ENCODE results near the gene RNF112. TPM values are rescaled to one million over a fixed set of nuclear protein-coding genes. Genes with fewer than 3 reads are reported as not detected.

RNF112 gene
- polyA plus RNA-seq, 1 donor from 2014 or later = 33.3 TPM

DNA sequence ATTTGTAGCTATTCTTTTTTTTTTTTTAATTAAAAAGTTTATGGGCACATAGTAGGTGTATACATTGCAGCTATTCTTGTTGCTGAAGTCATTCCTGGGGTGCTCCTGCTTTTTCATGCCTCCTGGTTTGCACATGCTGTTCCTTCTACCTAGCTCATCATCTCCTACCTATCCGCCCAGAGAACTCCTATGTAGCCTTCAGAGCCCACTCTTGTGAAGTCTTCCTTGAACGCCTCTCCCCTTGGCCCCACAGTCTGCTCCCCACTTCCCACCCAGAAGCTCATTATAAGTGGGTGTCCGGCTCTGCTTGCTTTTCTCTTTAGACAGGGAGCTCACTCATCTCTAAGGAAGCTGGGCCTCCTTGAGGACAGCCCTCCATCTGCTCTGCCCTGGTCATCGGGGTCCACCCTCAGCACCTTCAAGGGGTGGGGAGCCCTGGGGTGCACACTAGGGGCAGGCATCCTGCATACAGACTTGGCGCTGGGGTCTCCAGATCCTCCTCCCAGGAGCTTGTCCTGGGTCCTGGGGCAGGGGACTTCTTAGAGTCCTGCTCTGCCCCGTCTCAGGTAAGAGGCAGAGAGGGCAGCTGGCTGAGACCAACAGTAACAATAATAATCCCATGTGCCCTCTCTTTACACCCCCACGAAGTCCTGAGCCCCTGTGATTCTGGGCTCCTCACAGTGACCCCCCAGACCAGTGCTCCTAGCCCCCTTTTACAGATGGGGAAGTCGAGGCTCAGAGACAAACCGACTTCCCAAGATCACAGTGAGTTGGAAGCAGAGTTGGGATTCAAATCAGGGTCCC, 45.0 kb upstream of the RNF112 start:
- Histone ChIP-seq H3K4me3 (ENCODE audit: low read length) (no peak overlapping the region), H3K9me3 (ENCODE audit: low read length) (no peaks in the 10 kb centered on the region), H3K9ac (ENCODE audit: low read length) (no peak overlapping the region), H3K4me2 (ENCODE audit: low read length) (no peak overlapping the region), H3K27me3 (ENCODE audit: insufficient read depth, low read depth, low read length) (no peaks in the 10 kb centered on the region), H3K36me3 (ENCODE audit: insufficient read depth, low read length) (no peaks in the 10 kb centered on the region), H3F3A (ENCODE audit: insufficient read depth, low read length, poor library complexity, severe bottlenecking) (no peaks in the 10 kb centered on the region), H2AFZ (ENCODE audit: low read depth, low read length) (no peak overlapping the region), H3K27ac (ENCODE audit: low read length) (no peak overlapping the region), H4K20me1 (ENCODE audit: insufficient read depth) (no peaks in the 10 kb centered on the region), H3K79me2 (replicated peaks; ENCODE audit: insufficient read depth, low read length) (peaks cover 7% of the 10 kb centered on the region), H3K9me2 (ENCODE audit: insufficient read depth, low read length) (no peaks in the 10 kb centered on the region)
- TF ChIP-seq TAF1 (IDR thresholded peaks at IDR 0.05; ENCODE audit: low read depth) (no peak), EP300 (conservative IDR thresholded peaks at IDR 0.05; ENCODE audit: poor library complexity, severe bottlenecking) (no peak), RAD21 (conservative IDR thresholded peaks at IDR 0.05) (no peak), SMC3 (conservative IDR thresholded peaks at IDR 0.05; ENCODE audit: poor library complexity) (no peak), EZH2 (IDR thresholded peaks at IDR 0.05; ENCODE audit: borderline replicate concordance, insufficient read depth, low read length, poor library complexity, severe bottlenecking) (no peak), CTCF (IDR thresholded peaks at IDR 0.05; ENCODE audit: poor library complexity, severe bottlenecking) (no peak), MXI1 (conservative IDR thresholded peaks at IDR 0.05; ENCODE audit: poor library complexity, severe bottlenecking) (no peak), POLR2AphosphoS5 (IDR thresholded peaks at IDR 0.05) (no peak)
- TF ChIP-seq, protein P1, sequence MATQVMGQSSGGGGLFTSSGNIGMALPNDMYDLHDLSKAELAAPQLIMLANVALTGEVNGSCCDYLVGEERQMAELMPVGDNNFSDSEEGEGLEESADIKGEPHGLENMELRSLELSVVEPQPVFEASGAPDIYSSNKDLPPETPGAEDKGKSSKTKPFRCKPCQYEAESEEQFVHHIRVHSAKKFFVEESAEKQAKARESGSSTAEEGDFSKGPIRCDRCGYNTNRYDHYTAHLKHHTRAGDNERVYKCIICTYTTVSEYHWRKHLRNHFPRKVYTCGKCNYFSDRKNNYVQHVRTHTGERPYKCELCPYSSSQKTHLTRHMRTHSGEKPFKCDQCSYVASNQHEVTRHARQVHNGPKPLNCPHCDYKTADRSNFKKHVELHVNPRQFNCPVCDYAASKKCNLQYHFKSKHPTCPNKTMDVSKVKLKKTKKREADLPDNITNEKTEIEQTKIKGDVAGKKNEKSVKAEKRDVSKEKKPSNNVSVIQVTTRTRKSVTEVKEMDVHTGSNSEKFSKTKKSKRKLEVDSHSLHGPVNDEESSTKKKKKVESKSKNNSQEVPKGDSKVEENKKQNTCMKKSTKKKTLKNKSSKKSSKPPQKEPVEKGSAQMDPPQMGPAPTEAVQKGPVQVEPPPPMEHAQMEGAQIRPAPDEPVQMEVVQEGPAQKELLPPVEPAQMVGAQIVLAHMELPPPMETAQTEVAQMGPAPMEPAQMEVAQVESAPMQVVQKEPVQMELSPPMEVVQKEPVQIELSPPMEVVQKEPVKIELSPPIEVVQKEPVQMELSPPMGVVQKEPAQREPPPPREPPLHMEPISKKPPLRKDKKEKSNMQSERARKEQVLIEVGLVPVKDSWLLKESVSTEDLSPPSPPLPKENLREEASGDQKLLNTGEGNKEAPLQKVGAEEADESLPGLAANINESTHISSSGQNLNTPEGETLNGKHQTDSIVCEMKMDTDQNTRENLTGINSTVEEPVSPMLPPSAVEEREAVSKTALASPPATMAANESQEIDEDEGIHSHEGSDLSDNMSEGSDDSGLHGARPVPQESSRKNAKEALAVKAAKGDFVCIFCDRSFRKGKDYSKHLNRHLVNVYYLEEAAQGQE (IDR thresholded peaks at IDR 0.05; ENCODE audit: borderline replicate concordance) = no peak

- H3K27ac ChIP-seq (ENCODE audit: low read length) = no peak overlapping the region
- H4K20me1 ChIP-seq (ENCODE audit: insufficient read depth) = no peaks in the 10 kb centered on the region
- H3K27me3 ChIP-seq (ENCODE audit: insufficient read depth, low read depth, low read length) = no peaks in the 10 kb centered on the region
- no peak overlapping the region for H3K4me2 ChIP-seq (ENCODE audit: low read length)
- no peaks in the 10 kb centered on the region for H3K9me2 ChIP-seq (ENCODE audit: insufficient read depth, low read length)
- no peak overlapping the region for H2AFZ ChIP-seq (ENCODE audit: low read depth, low read length)
- TF ChIP-seq, protein P1 (IDR thresholded peaks at IDR 0.05; ENCODE audit: borderline replicate concordance) = no peak
- TF ChIP-seq MXI1 (conservative IDR thresholded peaks at IDR 0.05; ENCODE audit: poor library complexity, severe bottlenecking) (no peak), RAD21 (conservative IDR thresholded peaks at IDR 0.05) (no peak), POLR2AphosphoS5 (IDR thresholded peaks at IDR 0.05) (no peak), SMC3 (conservative IDR thresholded peaks at IDR 0.05; ENCODE audit: poor library complexity) (no peak), EP300 (conservative IDR thresholded peaks at IDR 0.05; ENCODE audit: poor library complexity, severe bottlenecking) (no peak), EZH2 (IDR thresholded peaks at IDR 0.05; ENCODE audit: borderline replicate concordance, insufficient read depth, low read length, poor library complexity, severe bottlenecking) (no peak), TAF1 (IDR thresholded peaks at IDR 0.05; ENCODE audit: low read depth) (no peak)
- H3K79me2 ChIP-seq (replicated peaks; ENCODE audit: insufficient read depth, low read length) = peaks cover 5% of the 10 kb centered on the region
- no peaks in the 10 kb centered on the region for H3F3A ChIP-seq (ENCODE audit: insufficient read depth, low read length, poor library complexity, severe bottlenecking)
- H3K4me3 ChIP-seq (ENCODE audit: low read length) = no peak overlapping the region
- H3K36me3 ChIP-seq (ENCODE audit: insufficient read depth, low read length) = no peaks in the 10 kb centered on the region
- no peaks in the 10 kb centered on the region for H3K9me3 ChIP-seq (ENCODE audit: low read length)
- no peak overlapping the region for H3K9ac ChIP-seq (ENCODE audit: low read length)
These were observed 44.4 kb upstream of the RNF112 start for GRCh38 chr17:19366637-19366972.

Measured in neural cell (in vitro differentiated cells).